SK-N-MC (cell line): ENCODE data around the gene TNFAIP2.

Experiments
- EZH2 ChIP-seq: fragments of 200-600 bp; sonication (generic); IDR thresholded peaks from one replicate; pipeline ENCODE4 v1.6.1; 2017; ENCODE audit warnings: antibody characterized with exemption
- FOXP2 ChIP-seq: optimal IDR thresholded peaks from 2 replicates; pipeline ENCODE3; 2011; ENCODE audit warnings: mild to moderate bottlenecking, moderate library complexity; ENCODE audit not compliant: insufficient read depth; ENCODE audit errors: extremely low read length, control extremely low read depth
- POLR2AphosphoS5 ChIP-seq: IDR thresholded peaks from 2 replicates; pipeline ENCODE4 v1.6.1; 2012; ENCODE audit warnings: mild to moderate bottlenecking, low read depth, low read length, borderline replicate concordance

GRCh38 chr14:103090481-103091020, 32.7 kb upstream of the TNFAIP2 start:
- TF ChIP-seq EZH2 (no peak), POLR2AphosphoS5 (no peak), FOXP2 (no peak)
